Head of caudate nucleus (tissue), 42 donors: ENCODE measurements around the gene FCHSD2.

Source experiments
- DNase-seq, 42 donors: peaks; one replicate each; pipeline versions ENCODE4 v3.0.0 to v3.0.0-alpha.2; 2020 to 2021; ENCODE audit warnings: mixed read lengths in 7 of 42
- intact Hi-C: fragments of 100-400 bp; cut with DNase I; formaldehyde crosslinking; loops from one replicate; pipeline ENCODE4 v1.15.0; 2022

The FCHSD2 gene

GRCh38 chr11:72787216-72788104, 354.7 kb downstream of the FCHSD2 start:
- intact Hi-C loops: no loop called here
- DNase-seq: no peak
